SK-N-SH treated with all-trans-retinoic acid at 6 μM for 48 hours (cell line): Measurements from ENCODE around the gene LRRK1.

Source experiments
- ATAC-seq: fragments of 200-7000 bp; cut with Tn5 transposase; 3 replicates; pipeline ENCODE4 v1.9.1; 2020; ENCODE audit warnings: mild to moderate bottlenecking, moderate library complexity
- ARNTL ChIP-seq: fragments of 450-650 bp; formaldehyde crosslinking; IDR thresholded peaks from 2 replicates; pipeline ENCODE4 v1.5.0; 2020; ENCODE audit warnings: low read depth, mild to moderate bottlenecking, moderate library complexity, borderline replicate concordance
- BACH2 ChIP-seq: fragments of 250-450 bp; sonication (Bioruptor Pico); IDR thresholded peaks from 2 replicates; pipeline ENCODE4 v1.9.0; 2021; ENCODE audit warnings: mild to moderate bottlenecking, borderline replicate concordance
- CSDC2 ChIP-seq: fragments of 250-450 bp; sonication (Bioruptor Pico); IDR thresholded peaks from 2 replicates; pipeline ENCODE4 v1.5.0; 2020; ENCODE audit warnings: mild to moderate bottlenecking, moderate library complexity
- CSRNP3 ChIP-seq: fragments of 250-450 bp; sonication (Bioruptor Pico); IDR thresholded peaks from 2 replicates; pipeline ENCODE4 v1.5.1; 2021; ENCODE audit warnings: mild to moderate bottlenecking, moderate library complexity
- ESRRG ChIP-seq: fragments of 250-450 bp; sonication (Bioruptor Pico); IDR thresholded peaks from 2 replicates; pipeline ENCODE4 v1.6.1; 2021; ENCODE audit warnings: mild to moderate bottlenecking
- GLIS3 ChIP-seq: fragments of 250-450 bp; sonication (Bioruptor Pico); IDR thresholded peaks from 2 replicates; pipeline ENCODE4 v1.5.0; 2020; ENCODE audit warnings: mild to moderate bottlenecking, moderate library complexity
- OSR1 ChIP-seq: fragments of 250-450 bp; sonication (Bioruptor Pico); IDR thresholded peaks from 2 replicates; pipeline ENCODE4 v1.8.0; 2022; ENCODE audit warnings: moderate library complexity, mild to moderate bottlenecking, inconsistent platforms
- PPARA ChIP-seq: fragments of 250-450 bp; sonication (Bioruptor Pico); IDR thresholded peaks from 2 replicates; pipeline ENCODE4 v1.5.0; 2020; ENCODE audit warnings: mild to moderate bottlenecking, borderline replicate concordance
- RARB ChIP-seq: fragments of 250-450 bp; sonication (Bioruptor Pico); IDR thresholded peaks from 2 replicates; pipeline ENCODE4 v1.8.0; 2021; ENCODE audit warnings: mild to moderate bottlenecking, moderate library complexity
- TCF4 ChIP-seq: fragments of 250-450 bp; sonication (Bioruptor Pico); IDR thresholded peaks from 2 replicates; pipeline ENCODE4 v1.8.0; 2021; ENCODE audit warnings: mild to moderate bottlenecking, moderate library complexity, borderline replicate concordance
- TOX ChIP-seq: fragments of 250-450 bp; sonication (Bioruptor Pico); IDR thresholded peaks from 2 replicates; pipeline ENCODE4 v1.8.0; 2021; ENCODE audit warnings: mild to moderate bottlenecking, moderate library complexity, borderline replicate concordance
- ZC3H10 ChIP-seq: fragments of 250-450 bp; sonication (Bioruptor Pico); IDR thresholded peaks from 2 replicates; pipeline ENCODE4 v1.5.1; 2021; ENCODE audit warnings: mild to moderate bottlenecking, moderate library complexity
- ZFP3 ChIP-seq: fragments of 250-450 bp; sonication (Bioruptor Pico); IDR thresholded peaks from 2 replicates; pipeline ENCODE4 v1.5.0; 2020; ENCODE audit warnings: mild to moderate bottlenecking, moderate library complexity
- ZFP30 ChIP-seq: fragments of 450-650 bp; formaldehyde crosslinking; IDR thresholded peaks from 2 replicates; pipeline ENCODE4 v1.5.0; 2022; ENCODE audit warnings: mild to moderate bottlenecking, moderate library complexity
- ZNF70 ChIP-seq: fragments of 450-650 bp; formaldehyde crosslinking; IDR thresholded peaks from 2 replicates; pipeline ENCODE4 v1.5.0; 2020; ENCODE audit warnings: mild to moderate bottlenecking, moderate library complexity
- ZNF8 ChIP-seq: fragments of 450-650 bp; formaldehyde crosslinking; IDR thresholded peaks from 2 replicates; pipeline ENCODE4 v1.5.0; 2020; ENCODE audit warnings: mild to moderate bottlenecking, moderate library complexity
- TF ChIP-seq, protein P1 (sequence below): fragments of 250-450 bp; sonication (Bioruptor Pico); IDR thresholded peaks from 2 replicates; pipeline ENCODE4 v1.8.0; 2020; ENCODE audit warnings: mild to moderate bottlenecking, moderate library complexity, borderline replicate concordance
- TF ChIP-seq, protein P2 (sequence below): fragments of 250-450 bp; sonication (Bioruptor Pico); IDR thresholded peaks from 2 replicates; pipeline ENCODE4 v1.5.0; 2020; ENCODE audit warnings: mild to moderate bottlenecking, moderate library complexity
- TF ChIP-seq, protein P3 (sequence below): fragments of 250-450 bp; sonication (Bioruptor Pico); IDR thresholded peaks from 2 replicates; pipeline ENCODE4 v1.5.1; 2020; ENCODE audit warnings: low read depth, mild to moderate bottlenecking, moderate library complexity

Gene LRRK1

DNA sequence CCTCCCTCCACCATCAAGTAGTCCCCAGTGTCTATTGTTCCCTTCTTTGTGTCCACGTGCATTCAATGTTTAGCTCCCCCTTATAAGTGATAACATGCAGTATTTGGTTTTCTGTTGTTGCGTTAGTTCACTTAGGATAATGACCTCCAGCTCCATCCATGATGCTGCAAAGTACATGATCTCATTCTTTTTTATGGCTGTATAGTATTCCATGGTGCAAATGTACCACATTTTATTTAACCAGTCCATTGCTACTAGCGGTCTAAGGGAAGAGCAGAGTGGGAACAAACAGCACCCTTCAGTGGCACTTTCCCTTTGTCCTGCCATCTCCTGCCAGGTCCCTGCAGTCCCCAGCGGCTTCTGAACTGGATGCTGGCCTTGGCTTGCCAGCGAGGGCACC, 69.1 kb downstream of the LRRK1 start (continued):
- TF ChIP-seq ZFP30 = no peak
- no peak for TF ChIP-seq ZNF8

- no peak for ATAC-seq
- TF ChIP-seq TOX (no peak), CSRNP3 (CRISPR knock-in tag) (no peak), GLIS3 (CRISPR knock-in tag) (no peak), ZFP3 (no peak), ZNF70 (CRISPR knock-in tag) (no peak), ZFP30 (no peak), PPARA (CRISPR knock-in tag) (no peak), ESRRG (CRISPR knock-in tag) (no peak), ZC3H10 (CRISPR knock-in tag) (no peak), RARB (CRISPR knock-in tag) (no peak), OSR1 (CRISPR knock-in tag) (no peak), CSDC2 (no peak), ARNTL (CRISPR knock-in tag) (no peak), BACH2 (CRISPR knock-in tag) (no peak), TCF4 (CRISPR knock-in tag) (no peak)
- TF ChIP-seq, protein P1, sequence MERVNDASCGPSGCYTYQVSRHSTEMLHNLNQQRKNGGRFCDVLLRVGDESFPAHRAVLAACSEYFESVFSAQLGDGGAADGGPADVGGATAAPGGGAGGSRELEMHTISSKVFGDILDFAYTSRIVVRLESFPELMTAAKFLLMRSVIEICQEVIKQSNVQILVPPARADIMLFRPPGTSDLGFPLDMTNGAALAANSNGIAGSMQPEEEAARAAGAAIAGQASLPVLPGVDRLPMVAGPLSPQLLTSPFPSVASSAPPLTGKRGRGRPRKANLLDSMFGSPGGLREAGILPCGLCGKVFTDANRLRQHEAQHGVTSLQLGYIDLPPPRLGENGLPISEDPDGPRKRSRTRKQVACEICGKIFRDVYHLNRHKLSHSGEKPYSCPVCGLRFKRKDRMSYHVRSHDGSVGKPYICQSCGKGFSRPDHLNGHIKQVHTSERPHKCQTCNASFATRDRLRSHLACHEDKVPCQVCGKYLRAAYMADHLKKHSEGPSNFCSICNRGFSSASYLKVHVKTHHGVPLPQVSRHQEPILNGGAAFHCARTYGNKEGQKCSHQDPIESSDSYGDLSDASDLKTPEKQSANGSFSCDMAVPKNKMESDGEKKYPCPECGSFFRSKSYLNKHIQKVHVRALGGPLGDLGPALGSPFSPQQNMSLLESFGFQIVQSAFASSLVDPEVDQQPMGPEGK = no peak
- TF ChIP-seq, protein P2, sequence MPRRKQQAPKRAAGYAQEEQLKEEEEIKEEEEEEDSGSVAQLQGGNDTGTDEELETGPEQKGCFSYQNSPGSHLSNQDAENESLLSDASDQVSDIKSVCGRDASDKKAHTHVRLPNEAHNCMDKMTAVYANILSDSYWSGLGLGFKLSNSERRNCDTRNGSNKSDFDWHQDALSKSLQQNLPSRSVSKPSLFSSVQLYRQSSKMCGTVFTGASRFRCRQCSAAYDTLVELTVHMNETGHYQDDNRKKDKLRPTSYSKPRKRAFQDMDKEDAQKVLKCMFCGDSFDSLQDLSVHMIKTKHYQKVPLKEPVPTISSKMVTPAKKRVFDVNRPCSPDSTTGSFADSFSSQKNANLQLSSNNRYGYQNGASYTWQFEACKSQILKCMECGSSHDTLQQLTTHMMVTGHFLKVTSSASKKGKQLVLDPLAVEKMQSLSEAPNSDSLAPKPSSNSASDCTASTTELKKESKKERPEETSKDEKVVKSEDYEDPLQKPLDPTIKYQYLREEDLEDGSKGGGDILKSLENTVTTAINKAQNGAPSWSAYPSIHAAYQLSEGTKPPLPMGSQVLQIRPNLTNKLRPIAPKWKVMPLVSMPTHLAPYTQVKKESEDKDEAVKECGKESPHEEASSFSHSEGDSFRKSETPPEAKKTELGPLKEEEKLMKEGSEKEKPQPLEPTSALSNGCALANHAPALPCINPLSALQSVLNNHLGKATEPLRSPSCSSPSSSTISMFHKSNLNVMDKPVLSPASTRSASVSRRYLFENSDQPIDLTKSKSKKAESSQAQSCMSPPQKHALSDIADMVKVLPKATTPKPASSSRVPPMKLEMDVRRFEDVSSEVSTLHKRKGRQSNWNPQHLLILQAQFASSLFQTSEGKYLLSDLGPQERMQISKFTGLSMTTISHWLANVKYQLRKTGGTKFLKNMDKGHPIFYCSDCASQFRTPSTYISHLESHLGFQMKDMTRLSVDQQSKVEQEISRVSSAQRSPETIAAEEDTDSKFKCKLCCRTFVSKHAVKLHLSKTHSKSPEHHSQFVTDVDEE (CRISPR knock-in tag) = no peak
- TF ChIP-seq, protein P3, sequence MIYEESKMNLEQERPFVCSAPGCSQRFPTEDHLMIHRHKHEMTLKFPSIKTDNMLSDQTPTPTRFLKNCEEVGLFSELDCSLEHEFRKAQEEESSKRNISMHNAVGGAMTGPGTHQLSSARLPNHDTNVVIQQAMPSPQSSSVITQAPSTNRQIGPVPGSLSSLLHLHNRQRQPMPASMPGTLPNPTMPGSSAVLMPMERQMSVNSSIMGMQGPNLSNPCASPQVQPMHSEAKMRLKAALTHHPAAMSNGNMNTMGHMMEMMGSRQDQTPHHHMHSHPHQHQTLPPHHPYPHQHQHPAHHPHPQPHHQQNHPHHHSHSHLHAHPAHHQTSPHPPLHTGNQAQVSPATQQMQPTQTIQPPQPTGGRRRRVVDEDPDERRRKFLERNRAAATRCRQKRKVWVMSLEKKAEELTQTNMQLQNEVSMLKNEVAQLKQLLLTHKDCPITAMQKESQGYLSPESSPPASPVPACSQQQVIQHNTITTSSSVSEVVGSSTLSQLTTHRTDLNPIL (CRISPR knock-in tag) = no peak
Observed at GRCh38 chr15:100988857-100989256, 69.7 kb downstream of the LRRK1 start.

DNA sequence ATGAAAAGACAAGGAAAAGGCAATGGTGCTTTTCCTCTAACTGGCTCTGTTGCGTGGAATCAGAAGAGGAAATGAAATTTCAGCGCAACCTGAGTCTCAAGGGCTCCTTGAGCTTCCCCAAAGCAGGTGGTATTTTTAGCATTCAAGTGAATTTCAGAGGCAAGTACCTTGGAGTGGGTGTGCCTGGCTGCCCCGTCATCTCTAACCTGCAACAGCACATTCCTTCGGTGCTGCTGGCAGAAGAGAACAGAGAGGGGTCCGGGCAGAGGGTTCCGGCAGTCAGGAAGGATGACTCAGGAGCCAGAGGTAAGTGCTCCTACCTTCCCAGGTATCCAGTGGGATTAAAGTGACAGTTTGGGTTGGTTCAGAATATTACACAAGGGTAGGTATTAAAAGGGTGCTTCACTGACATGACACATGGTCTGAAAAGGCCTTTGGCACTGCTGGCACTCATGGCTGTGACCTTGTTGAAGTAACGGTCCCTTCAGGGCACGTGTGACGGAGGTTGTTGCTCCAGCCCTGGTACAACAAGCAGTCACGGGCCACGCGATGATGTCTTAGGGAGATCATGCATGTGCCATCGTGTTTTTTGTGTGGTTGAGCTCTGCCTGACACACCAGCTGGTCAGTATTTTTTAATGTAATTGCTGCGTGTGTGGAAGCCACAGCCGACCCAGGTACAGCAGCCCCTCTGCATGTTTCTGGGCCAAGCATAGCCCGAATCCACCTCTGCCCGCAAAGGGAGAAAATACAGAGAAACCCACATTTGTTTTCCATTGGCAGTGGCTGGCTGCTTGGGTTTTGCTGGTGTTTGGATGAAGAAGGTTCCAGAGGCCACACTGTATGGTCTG, 75.7 kb downstream of the LRRK1 start:
- no peak for TF ChIP-seq ZFP3
- TF ChIP-seq BACH2 (CRISPR knock-in tag) = no peak
- TF ChIP-seq, protein P1 = no peak
- no peak for ATAC-seq
